GM12878 (cell line): ENCODE measurements around the gene GJC1. TPM values are rescaled to one million over a fixed set of nuclear protein-coding genes. Genes with fewer than 3 reads are reported as not detected.

Experiments
- ATAC-seq: fragments of 200-7000 bp; cut with Tn5 transposase; 3 replicates; pipeline ENCODE4 v1.9.1; 2020; ENCODE audit warnings: mild to moderate bottlenecking, moderate library complexity
- BruUV-seq: library from RNA; stranded (reverse); fragments of 400-500 nt; replicated peaks from 2 replicates; lab custom pipeline; 2021; lab: Mats Ljungman, UMichigan
- CTCF ChIA-PET: fragments of 300-600 bp; sonication (Branson Sonifier 250); formaldehyde crosslinking; extraction: SDS; loops from one replicate; lab custom pipeline; 2021; ENCODE audit warnings: inconsistent platforms; lab: Yijun Ruan, JAX
- POLR2A ChIA-PET: fragments of 350-600 bp; formaldehyde crosslinking; extraction: SDS; loops from one replicate; lab custom pipeline; 2021; ENCODE audit warnings: inconsistent platforms; lab: Charles Lee
- RAD21 ChIA-PET: fragments of 300-600 bp; sonication (Branson Sonifier 250); formaldehyde crosslinking; loops from one replicate; lab custom pipeline; 2023; ENCODE audit warnings: antibody characterized with exemption; ENCODE audit not compliant: unreplicated experiment; lab: Charles Lee
- SMC1A ChIA-PET: fragments of 300-600 bp; sonication (Branson Sonifier 250); formaldehyde crosslinking; loops from one replicate; lab custom pipeline; 2023; ENCODE audit not compliant: unreplicated experiment, uncharacterized antibody; lab: Charles Lee
- DNase-seq: peaks from one replicate; pipeline ENCODE4 v3.0.0-alpha.2; 2011; ENCODE audit warnings: low read depth, low spot score
- FAIRE-seq: peaks from 3 replicates; lab custom pipeline; 2011; peaks lifted over from hg19 to GRCh38; lab: Jason Lieb, UNC
- H2AFZ ChIP-seq: 2 replicates; pipeline ENCODE4 v1.6.0; 2011; ENCODE audit warnings: low read depth, low read length, control low read depth; ENCODE audit not compliant: control insufficient read depth
- H3K27ac ChIP-seq: 2 replicates; pipeline ENCODE4 v1.5.1; 2011; ENCODE audit warnings: control low read depth; ENCODE audit not compliant: control insufficient read depth, insufficient read depth
- H3K27me3 ChIP-seq, 2 experiments: replicated peaks in 1 of 2; 2 replicates each; pipeline versions ENCODE4 v1.6.0 to v1.6.1; 2011; ENCODE audit warnings: low read length in 1 of 2; ENCODE audit not compliant: control insufficient read depth in 2 of 2, insufficient read depth in 2 of 2
- H3K36me3 ChIP-seq, 2 experiments: 2 replicates each; pipeline ENCODE4 v1.5.1; 2011; ENCODE audit warnings: low read length in 1 of 2; ENCODE audit not compliant: control insufficient read depth in 2 of 2, insufficient read depth in 2 of 2
- H3K4me1 ChIP-seq: 2 replicates; pipeline ENCODE4 v1.6.1; 2011; ENCODE audit warnings: mild to moderate bottlenecking, low read length, moderate library complexity, mixed read lengths; ENCODE audit not compliant: control insufficient read depth, insufficient read depth
- H3K4me2 ChIP-seq: 2 replicates; pipeline ENCODE4 v1.6.0; 2011; ENCODE audit warnings: control low read depth; ENCODE audit not compliant: control insufficient read depth, insufficient read depth
- H3K4me3 ChIP-seq: fragments of 200-600 bp; sonication (generic); 2 replicates; pipeline ENCODE4 v1.5.1; 2016
- H3K79me2 ChIP-seq: 2 replicates; pipeline ENCODE4 v1.6.0; 2011; ENCODE audit warnings: low read length; ENCODE audit not compliant: control insufficient read depth, insufficient read depth
- H3K9ac ChIP-seq: 2 replicates; pipeline ENCODE4 v1.8.0; 2011; ENCODE audit warnings: low read length, control low read depth, mixed read lengths; ENCODE audit not compliant: control insufficient read depth, insufficient read depth
- H3K9me3 ChIP-seq: replicated peaks from 3 replicates; pipeline ENCODE4 v1.5.1; 2011; ENCODE audit warnings: mild to moderate bottlenecking, low read length; ENCODE audit not compliant: control insufficient read depth, insufficient read depth
- H4K20me1 ChIP-seq: 2 replicates; pipeline ENCODE4 v1.6.0; 2011; ENCODE audit not compliant: control insufficient read depth, insufficient read depth
- ATF7 ChIP-seq: fragments of 450-650 bp; IDR thresholded peaks from 2 replicates; pipeline ENCODE4 v1.6.1; 2016; ENCODE audit warnings: low read depth, mild to moderate bottlenecking
- BCL3 ChIP-seq: IDR thresholded peaks from 2 replicates; pipeline ENCODE4 v1.6.1; 2011; ENCODE audit warnings: borderline replicate concordance, low read depth, mild to moderate bottlenecking, moderate library complexity, low read length; ENCODE audit not compliant: insufficient read depth, poor library complexity, severe bottlenecking
- ETV6 ChIP-seq, 2 experiments: fragments of 450-650 bp in 1 of 2; IDR thresholded peaks in 1 of 2; conservative IDR thresholded peaks in 1 of 2; 2 replicates each; pipeline ENCODE4 v1.6.1; 2014; ENCODE audit warnings: antibody characterized with exemption in 1 of 2, borderline replicate concordance in 1 of 2, low read depth in 1 of 2, mild to moderate bottlenecking in 1 of 2, moderate library complexity in 1 of 2
- GATAD2B ChIP-seq: fragments of 450-650 bp; conservative IDR thresholded peaks from 2 replicates; pipeline ENCODE4 v1.6.1; 2017; ENCODE audit warnings: low read depth, mild to moderate bottlenecking, moderate library complexity
- MTA3 ChIP-seq: IDR thresholded peaks from 2 replicates; pipeline ENCODE4 v1.6.1; 2012; ENCODE audit warnings: low read length, inconsistent platforms, borderline replicate concordance
- RUNX3 ChIP-seq: IDR thresholded peaks from 2 replicates; pipeline ENCODE4 v1.6.1; 2012; ENCODE audit warnings: low read length, inconsistent platforms
- TCF3 ChIP-seq: IDR thresholded peaks from 2 replicates; pipeline ENCODE4 v1.6.1; 2012; ENCODE audit warnings: low read depth, mild to moderate bottlenecking, low read length, borderline replicate concordance; ENCODE audit not compliant: insufficient read depth
- ZNF384 ChIP-seq: IDR thresholded peaks from 2 replicates; pipeline ENCODE4 v1.6.1; 2012; ENCODE audit warnings: low read depth, mild to moderate bottlenecking, low read length, improper control_type of control experiment, borderline replicate concordance
- WGBS: methylation state at CpG from one replicate; pipeline ENCODE4 v1.1.6; 2016; ENCODE audit warnings: low lambda C conversion rate; ENCODE audit not compliant: insufficient replicate concordance, insufficient coverage; ENCODE audit errors: missing lambda C conversion rate; 5-methylcytosine and 5-hydroxymethylcytosine counted together
- in situ Hi-C: fragments of 300-500 bp; cut with MboI; formaldehyde crosslinking; loops from 9 replicates; pipeline ENCODE4 v1.14.3; 2018; ENCODE audit warnings: mixed read lengths
- intact Hi-C: fragments of 100-400 bp; cut with micrococcal nuclease; formaldehyde crosslinking; loops from one replicate; pipeline ENCODE4 v1.14.2; 2022; ENCODE audit not compliant: unreplicated experiment
- polyA plus RNA-seq, 11 experiments: library from polyadenylated mRNA; depleted of rRNA in 4 of 11; unstranded in 6 of 11; stranded (reverse) in 5 of 11; fragments of >200 nt; fragmentation: Nextera tagmentation in 4 of 11; fragmentation: Illumina TruSeq in 1 of 11; extraction: Ambion mirVana in 4 of 11; extraction: Trizol in 1 of 11; gene quantifications; 1 replicate in 1 of 11; 2 replicates in 10 of 11; pipeline versions ENCODE4 v1.2.1 to v1.2.3, GENCODE V29; 2011 to 2016; ENCODE audit warnings: inconsistent platforms in 2 of 11, missing spikeins in 2 of 11, low read depth in 1 of 11
- total RNA-seq, 4 experiments: library from RNA; depleted of rRNA in 3 of 4; stranded (reverse); fragments of >200 nt in 3 of 4; fragmentation: Illumina TruSeq in 1 of 4; extraction: Trizol in 1 of 4; gene quantifications; 2 replicates each; pipeline versions ENCODE4 v1.2.1 to v1.2.3, GENCODE V29; 2013 to 2021
- TF ChIP-seq, protein P1 (sequence below): IDR thresholded peaks from 2 replicates; pipeline ENCODE4 v1.6.1; 2012; ENCODE audit warnings: low read depth, low read length, improper control_type of control experiment

Gene GJC1
- total and polyA plus RNA-seq, 10 of the 15 experiments (the other 5 are each of a cell fraction or from before 2014, with no cell fraction given), result 0.37 to 3.4 (median 0.90) TPM

- H3K4me1 ChIP-seq, result no peaks in the 10 kb centered on the region
- H3K79me2 ChIP-seq, result no peaks in the 10 kb centered on the region
- no peak overlapping the region for H3K4me2 ChIP-seq
- FAIRE-seq (no peak), ATAC-seq (no peak), DNase-seq (no peak)
- BruUV-seq, result no TSS peak
- CTCF ChIA-PET, result interaction anchor here (0.8 kb wide), 1 partner anchor 26 kb away, joined by 3 read pairs; no protein-coding TSS in a partner anchor
- SMC1A ChIA-PET, result no interaction called here
- no peak overlapping the region for H3K9ac ChIP-seq
- no peak overlapping the region for H3K4me3 ChIP-seq
- no peaks in the 10 kb centered on the region for H4K20me1 ChIP-seq
- TF ChIP-seq ATF7 (no peak), ZNF384 (no peak), RUNX3 (no peak), BCL3 (no peak), MTA3 (no peak), ETV6 (conservative IDR thresholded peaks at IDR 0.05 in 1 of 2, IDR thresholded peaks at IDR 0.05 in 1 of 2; ENCODE audit: borderline replicate concordance in 1 of 2, low read depth in 1 of 2) (no peak), GATAD2B (no peak), TCF3 (no peak)
- TF ChIP-seq, protein P1, sequence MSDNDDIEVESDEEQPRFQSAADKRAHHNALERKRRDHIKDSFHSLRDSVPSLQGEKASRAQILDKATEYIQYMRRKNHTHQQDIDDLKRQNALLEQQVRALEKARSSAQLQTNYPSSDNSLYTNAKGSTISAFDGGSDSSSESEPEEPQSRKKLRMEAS, result no peak
- intact Hi-C loops, result no loop called here
- H3K36me3 ChIP-seq, result peaks cover 0 to 8% of the 10 kb centered on the region in 2 experiments
- H3K27me3 ChIP-seq, result no peaks in the 10 kb centered on the region; a peak in 2 of 4 replicates
- in situ Hi-C loops, result no loop called here
- POLR2A ChIA-PET, result interaction anchor here (0.6 kb wide), 1 partner anchor 24 kb away, joined by 3 read pairs; no protein-coding TSS in a partner anchor
- H3K9me3 ChIP-seq, result no peaks in the 10 kb centered on the region
- 79% methylated on average over 17 of the region's 17 CpGs for WGBS
- no peak overlapping the region for H2AFZ ChIP-seq
- RAD21 ChIA-PET, result no interaction called here
- no peak overlapping the region for H3K27ac ChIP-seq
Measured at GRCh38 chr17:44752953-44753861, 76.9 kb downstream of the GJC1 start.
